ENCODE results near the gene CBLN3.
A peak's percentile ranks its signal among the peaks of the same experiment; 100 is the strongest.

Gene CBLN3

DNA sequence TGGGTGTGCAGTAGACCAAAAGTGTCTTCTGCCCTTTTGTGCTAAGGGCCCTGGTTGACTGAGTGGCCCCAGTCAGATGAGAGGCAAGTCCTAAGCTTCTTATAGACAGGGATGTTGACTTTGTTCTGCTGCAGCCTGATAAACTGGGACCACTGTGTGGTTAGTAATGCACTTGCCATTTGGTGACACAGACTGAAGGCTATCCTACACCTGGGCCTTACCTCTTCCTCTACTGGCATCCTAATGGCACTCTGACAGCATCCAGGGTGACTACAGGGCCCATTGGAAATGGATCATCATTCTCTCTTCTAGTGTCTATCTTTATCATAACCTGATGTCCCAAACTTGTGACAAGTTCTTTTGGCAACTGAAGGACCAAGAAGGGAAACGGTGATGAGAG is 9.8 kb upstream of the CBLN3 start:
- no peak for DNase-seq (ENCODE audit: low spot score)

- DNase-seq (ENCODE audit: low spot score) = no peak
Measured at GRCh38 chr14:24438223-24439097, 9.0 kb upstream of the CBLN3 start.

GRCh38 chr14:24437736-24438067 is 8.2 kb upstream of the CBLN3 start:
- no peak for DNase-seq (ENCODE audit: low spot score)

GRCh38 chr14:24437020-24437735 is 7.7 kb upstream of the CBLN3 start:
- no peak for DNase-seq (ENCODE audit: low spot score)

GRCh38 chr14:24436355-24437019 is 7.0 kb upstream of the CBLN3 start:
- DNase-seq (ENCODE audit: low spot score) = peak; percentile 67

- no peak for DNase-seq (ENCODE audit: low spot score)
Measured at GRCh38 chr14:24435998-24436354, 6.5 kb upstream of the CBLN3 start.

GRCh38 chr14:24435192-24435810 is 5.8 kb upstream of the CBLN3 start:
- DNase-seq (ENCODE audit: low spot score) = no peak

- no peak for DNase-seq (ENCODE audit: low spot score)
Measured at GRCh38 chr14:24434676-24435075, 5.2 kb upstream of the CBLN3 start.

GRCh38 chr14:24434036-24434435 is 4.6 kb upstream of the CBLN3 start:
- no peak for DNase-seq (ENCODE audit: low spot score)

DNA sequence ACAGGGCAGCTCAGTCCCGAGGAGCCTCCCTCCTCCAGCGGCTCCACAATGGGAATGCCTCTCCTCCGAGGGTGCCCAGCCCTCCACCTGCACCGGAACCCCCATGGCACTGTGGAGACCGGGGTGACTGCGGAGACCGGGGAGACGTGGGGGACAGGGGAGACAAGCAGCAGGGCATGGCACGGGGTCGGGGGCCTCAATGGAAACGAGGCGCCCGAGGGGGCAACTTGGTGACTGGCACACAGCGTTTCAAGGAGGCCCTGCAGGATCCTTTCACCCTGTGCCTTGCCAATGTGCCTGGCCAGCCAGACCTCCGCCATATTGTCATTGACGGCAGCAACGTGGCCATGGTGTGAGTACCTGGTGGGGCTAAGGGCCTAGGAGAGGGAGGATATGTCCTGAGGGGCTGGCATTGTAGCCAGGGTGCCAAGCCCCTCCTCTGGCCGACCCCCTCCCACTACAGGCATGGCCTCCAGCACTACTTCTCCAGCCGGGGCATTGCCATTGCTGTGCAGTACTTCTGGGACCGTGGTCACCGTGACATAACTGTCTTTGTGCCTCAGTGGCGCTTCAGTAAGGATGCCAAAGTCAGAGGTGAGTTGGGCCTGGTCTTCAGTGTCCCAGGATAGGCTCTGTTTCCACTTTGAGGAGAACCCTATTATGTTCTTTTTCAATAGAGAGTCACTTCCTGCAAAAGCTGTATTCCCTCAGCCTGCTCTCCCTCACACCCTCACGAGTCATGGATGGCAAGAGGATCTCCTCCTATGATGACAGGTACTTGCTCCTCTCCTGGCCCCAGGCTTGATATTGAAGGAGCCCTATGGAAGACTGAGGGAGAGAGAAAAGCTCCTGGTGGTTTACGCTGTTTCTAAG is 3.0 kb upstream of the CBLN3 start:
- no peak for DNase-seq (ENCODE audit: low spot score)

- DNase-seq (ENCODE audit: low spot score) = peak; percentile 90
Measured at GRCh38 chr14:24431569-24432258, 2.2 kb upstream of the CBLN3 start.

- DNase-seq (ENCODE audit: low spot score) = no peak
Measured at GRCh38 chr14:24430682-24431568, 1.5 kb upstream of the CBLN3 start.

DNA sequence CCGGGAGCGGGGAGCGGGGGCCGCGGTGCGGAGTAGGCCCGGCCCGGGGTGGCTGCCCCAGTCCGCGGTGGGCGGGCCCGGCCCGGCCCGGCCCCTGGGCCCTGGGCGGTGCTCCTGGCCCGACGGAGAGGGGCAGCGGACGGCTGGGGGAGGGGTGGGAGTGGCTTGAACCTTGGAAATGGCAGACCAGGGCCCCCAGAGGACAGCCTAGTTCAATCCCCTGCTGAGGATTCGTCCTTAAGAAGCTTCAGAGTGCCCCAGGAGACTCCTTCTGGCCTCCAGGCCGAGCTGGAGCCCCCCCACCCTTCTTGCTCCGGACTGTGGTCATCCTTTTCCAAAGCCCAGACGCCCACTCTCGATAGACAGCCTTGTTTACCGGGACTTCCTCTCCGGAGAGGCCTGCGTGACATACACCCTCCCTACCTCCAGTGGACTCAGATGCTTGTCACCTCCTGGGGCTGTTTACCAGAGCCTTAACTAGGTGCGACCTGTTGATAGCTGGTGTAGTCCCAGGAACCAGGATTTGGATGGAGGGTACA is 744 bp upstream of the CBLN3 start:
- DNase-seq (ENCODE audit: low spot score) = peak; percentile 93

- DNase-seq (ENCODE audit: low spot score) = no peak
Measured at GRCh38 chr14:24428628-24429394, 657 bp downstream of the CBLN3 start.

- DNase-seq (ENCODE audit: low spot score) = no peak
Measured at GRCh38 chr14:24427537-24428508, 1.6 kb downstream of the CBLN3 start.

DNA sequence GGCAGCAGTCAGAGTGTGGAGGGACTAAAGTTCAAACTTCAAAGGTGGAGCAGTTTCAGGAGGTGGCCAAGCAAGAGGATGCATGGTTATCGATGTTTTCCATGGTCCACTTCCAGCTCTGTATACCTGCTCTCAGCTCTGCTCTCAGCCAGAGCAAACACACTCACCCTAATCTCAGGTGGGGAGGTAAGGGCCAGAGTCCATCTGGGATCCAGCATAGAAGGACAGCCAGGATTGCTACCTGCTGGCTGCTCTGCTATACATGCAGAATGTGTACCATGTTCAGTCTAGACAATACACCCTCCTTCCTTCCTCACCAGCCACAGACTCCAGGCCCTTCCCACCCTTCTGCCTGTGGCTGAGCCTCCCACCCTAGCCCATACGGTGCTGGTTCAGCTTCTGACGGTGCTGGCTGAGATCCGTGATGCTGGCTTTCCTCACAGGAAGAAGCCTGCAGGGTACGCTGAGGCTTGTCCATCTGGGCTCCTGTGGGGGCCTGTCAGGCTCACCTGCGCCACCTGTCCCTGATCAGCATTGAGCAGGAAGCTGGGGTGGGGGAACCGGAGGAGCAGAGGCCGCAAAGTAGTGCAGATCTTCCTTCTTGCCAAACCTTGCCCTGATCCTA is 2.4 kb downstream of the CBLN3 start:
- DNase-seq (ENCODE audit: low spot score) = no peak

All from iPS-NIHi11 (cell line).